NT2/D1 (cell line): Measurements from ENCODE around the gene MOB3B.

ENCODE experiments used
- DNase-seq: peaks from one replicate; pipeline ENCODE4 v3.0.0-alpha.2; 2011; ENCODE audit warnings: low read depth, low spot score
- H3K27me3 ChIP-seq: 2 replicates; pipeline ENCODE4 v1.6.0; 2011; ENCODE audit warnings: mild to moderate bottlenecking; ENCODE audit not compliant: insufficient read length, insufficient read depth
- H3K36me3 ChIP-seq: 2 replicates; pipeline ENCODE4 v1.6.1; 2011; ENCODE audit warnings: mild to moderate bottlenecking, low read length, mixed read lengths; ENCODE audit not compliant: insufficient read depth, insufficient read length
- H3K4me1 ChIP-seq: 2 replicates; pipeline ENCODE4 v1.5.1; 2011; ENCODE audit not compliant: insufficient read depth, insufficient read length
- H3K4me3 ChIP-seq: 2 replicates; pipeline ENCODE4 v1.5.1; 2011; ENCODE audit warnings: low read depth; ENCODE audit not compliant: insufficient read length
- H3K9ac ChIP-seq: 2 replicates; pipeline ENCODE4 v1.6.0; 2011; ENCODE audit warnings: low read depth; ENCODE audit not compliant: insufficient read length
- H3K9me3 ChIP-seq: 2 replicates; pipeline ENCODE4 v1.5.1; 2011; ENCODE audit warnings: mild to moderate bottlenecking, low read length; ENCODE audit not compliant: insufficient read depth
- SUZ12 ChIP-seq: IDR thresholded peaks from 2 replicates; pipeline ENCODE4 v1.6.1; 2011; ENCODE audit not compliant: insufficient read length, insufficient read depth; ENCODE audit errors: extremely low read depth
- YY1 ChIP-seq: IDR thresholded peaks from 2 replicates; pipeline ENCODE4 v1.6.1; 2011; ENCODE audit not compliant: insufficient read length, insufficient read depth
- ZNF274 ChIP-seq: IDR thresholded peaks from 2 replicates; pipeline ENCODE4 v1.6.1; 2011; ENCODE audit warnings: mild to moderate bottlenecking, low read depth, low read length

MOB3B gene

DNA sequence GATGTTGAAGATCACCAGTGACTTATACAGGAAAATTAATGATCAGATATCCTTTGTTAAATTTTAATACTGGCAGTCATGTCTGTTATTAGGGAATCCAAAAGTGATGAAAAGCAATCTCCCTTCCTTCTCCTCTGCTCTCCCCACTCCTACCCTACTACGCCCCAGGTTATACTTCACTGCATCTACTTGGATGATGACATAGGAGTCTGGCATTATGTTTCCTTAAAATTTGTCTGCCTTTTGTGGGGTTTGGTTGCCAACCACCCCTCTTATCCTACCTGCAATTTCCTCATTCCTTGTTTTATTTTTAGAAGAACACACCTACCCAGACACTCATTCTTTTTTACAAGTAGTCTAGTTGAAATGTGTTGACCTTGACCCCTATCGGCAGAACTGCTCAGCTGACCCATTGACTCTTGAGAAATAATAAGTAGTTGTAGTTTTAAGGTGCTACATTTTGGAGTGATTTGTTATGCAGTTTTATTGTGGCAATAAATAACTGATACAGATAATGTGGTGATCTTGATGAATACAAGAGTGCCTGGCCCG, 5.1 kb upstream of the MOB3B start:
- H3K4me1 ChIP-seq: peaks cover 3% of the 10 kb centered on the region
- TF ChIP-seq YY1 (no peak), SUZ12 (no peak), ZNF274 (no peak)
- no peaks in the 10 kb centered on the region for H3K27me3 ChIP-seq
- no peaks in the 10 kb centered on the region for H3K9me3 ChIP-seq
- no peak for DNase-seq
- H3K9ac ChIP-seq: no peak overlapping the region
- H3K36me3 ChIP-seq: no peaks in the 10 kb centered on the region
- H3K4me3 ChIP-seq: no peak overlapping the region

DNA sequence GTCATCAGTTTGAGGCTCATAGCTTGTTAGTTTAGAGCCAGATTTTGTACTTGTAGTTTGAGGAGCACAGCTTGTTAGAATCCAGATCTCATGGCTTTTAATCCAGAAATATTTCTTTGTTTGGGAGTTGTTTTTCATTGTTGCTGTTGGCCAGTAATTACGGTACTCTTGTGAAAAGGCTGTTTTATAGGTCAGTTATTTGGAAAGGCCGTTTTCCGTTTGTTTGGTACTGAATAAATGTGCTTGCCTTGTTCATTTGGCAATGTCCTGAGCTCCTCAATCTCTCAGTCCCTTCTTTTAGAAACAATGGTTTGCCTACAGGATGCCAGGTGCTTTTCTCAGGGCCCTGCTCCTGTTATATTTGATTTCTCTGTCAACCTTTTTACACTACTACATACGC, 4.5 kb upstream of the MOB3B start:
- DNase-seq: no peak
- Histone ChIP-seq H3K9me3 (no peaks in the 10 kb centered on the region), H3K27me3 (no peaks in the 10 kb centered on the region), H3K36me3 (no peaks in the 10 kb centered on the region), H3K4me3 (no peak overlapping the region), H3K4me1 (peaks cover 3% of the 10 kb centered on the region), H3K9ac (no peak overlapping the region)
- no peak for TF ChIP-seq SUZ12
- no peak for TF ChIP-seq ZNF274
- no peak for TF ChIP-seq YY1

DNA sequence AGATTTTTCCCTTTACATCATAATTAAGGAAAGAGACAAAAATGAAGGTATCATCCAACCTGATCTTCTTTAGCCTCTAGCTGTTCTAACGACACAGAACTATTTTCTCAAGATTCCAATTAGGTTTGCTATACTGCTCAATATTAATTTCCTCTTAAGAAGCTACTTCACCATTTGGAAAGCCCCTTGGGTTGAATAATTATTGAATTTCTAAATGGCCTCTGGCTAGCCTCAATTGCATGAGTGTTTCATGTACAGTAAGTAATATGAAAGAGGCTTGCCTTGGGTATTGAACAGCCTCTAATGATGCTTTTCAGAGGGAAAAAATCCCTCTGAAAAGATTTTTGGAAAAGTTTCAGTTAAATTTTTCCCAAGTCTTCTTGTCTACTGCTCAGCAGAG, 3.7 kb upstream of the MOB3B start:
- no peaks in the 10 kb centered on the region for H3K36me3 ChIP-seq
- no peaks in the 10 kb centered on the region for H3K9me3 ChIP-seq
- peaks cover 3% of the 10 kb centered on the region for H3K4me1 ChIP-seq
- TF ChIP-seq SUZ12 (no peak), ZNF274 (no peak), YY1 (no peak)
- DNase-seq: no peak
- no peak overlapping the region for H3K9ac ChIP-seq
- no peak overlapping the region for H3K4me3 ChIP-seq
- H3K27me3 ChIP-seq: no peaks in the 10 kb centered on the region

DNA sequence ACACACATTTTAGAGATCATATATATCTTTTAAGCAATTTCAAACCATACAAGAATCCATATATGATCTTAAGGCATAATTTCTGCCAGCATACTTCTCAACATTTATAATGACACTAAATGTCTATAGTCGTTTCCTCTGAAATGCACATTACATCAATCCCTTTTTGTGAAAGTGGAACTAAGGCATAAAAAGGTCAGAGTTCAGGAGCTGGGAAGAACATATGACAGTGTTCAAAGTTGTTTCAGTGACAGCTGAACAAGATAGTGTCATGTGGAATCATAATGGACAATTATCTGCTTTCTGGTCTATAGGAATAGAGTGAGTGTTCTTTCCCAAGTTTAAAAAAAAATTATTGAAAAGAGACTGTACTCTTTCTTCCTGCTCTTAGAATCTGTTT, 2.4 kb upstream of the MOB3B start:
- DNase-seq: no peak
- no peaks in the 10 kb centered on the region for H3K9me3 ChIP-seq
- peaks cover 9% of the 10 kb centered on the region for H3K27me3 ChIP-seq
- TF ChIP-seq ZNF274 (no peak), SUZ12 (no peak), YY1 (no peak)
- peaks cover 3% of the 10 kb centered on the region for H3K4me1 ChIP-seq
- H3K9ac ChIP-seq: no peak overlapping the region
- H3K4me3 ChIP-seq: no peak overlapping the region
- no peaks in the 10 kb centered on the region for H3K36me3 ChIP-seq

DNA sequence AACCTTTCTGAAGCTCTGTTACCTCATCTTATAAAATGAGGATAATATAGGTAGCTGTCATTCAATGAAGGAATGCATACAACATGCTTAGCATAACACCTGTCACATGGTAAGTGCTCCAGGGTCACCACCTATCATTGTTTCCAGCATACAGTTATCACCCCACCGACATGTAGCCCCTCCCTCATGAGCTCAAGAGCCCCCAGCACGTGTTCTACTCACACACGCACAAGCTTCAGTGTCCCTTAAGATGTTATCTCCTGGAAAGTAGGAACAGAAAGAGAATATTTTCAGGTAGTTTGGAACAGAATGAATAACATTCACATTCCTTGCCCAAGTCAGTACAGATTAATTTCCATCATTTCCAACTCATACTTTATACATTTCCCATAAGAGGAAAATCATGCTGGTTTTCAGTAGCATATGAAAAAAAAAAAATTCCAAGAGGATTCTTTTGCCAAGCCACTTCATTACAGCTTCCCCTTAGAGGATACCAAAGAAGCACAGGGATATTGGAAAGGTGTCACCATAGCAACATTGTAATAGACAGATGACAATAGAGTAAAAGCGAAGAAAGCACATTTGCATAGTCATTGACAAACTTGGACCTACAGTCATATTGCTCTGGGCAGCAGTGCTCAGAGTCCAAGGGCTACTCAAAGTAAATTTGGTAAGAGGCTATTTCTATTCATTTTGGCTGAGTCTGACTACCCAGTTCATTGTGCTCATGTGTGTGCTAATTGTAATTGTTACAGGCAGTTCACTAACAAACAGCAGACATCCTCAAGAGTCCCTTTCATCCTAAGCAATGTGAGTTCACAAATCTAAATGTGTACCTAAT, 1.5 kb upstream of the MOB3B start:
- no peaks in the 10 kb centered on the region for H3K9me3 ChIP-seq
- DNase-seq: no peak
- no peak overlapping the region for H3K4me3 ChIP-seq
- TF ChIP-seq YY1: no peak
- TF ChIP-seq ZNF274: no peak
- TF ChIP-seq SUZ12: no peak
- no peaks in the 10 kb centered on the region for H3K36me3 ChIP-seq
- H3K9ac ChIP-seq: no peak overlapping the region
- H3K27me3 ChIP-seq: peaks cover 9% of the 10 kb centered on the region
- peaks cover 3% of the 10 kb centered on the region for H3K4me1 ChIP-seq

DNA sequence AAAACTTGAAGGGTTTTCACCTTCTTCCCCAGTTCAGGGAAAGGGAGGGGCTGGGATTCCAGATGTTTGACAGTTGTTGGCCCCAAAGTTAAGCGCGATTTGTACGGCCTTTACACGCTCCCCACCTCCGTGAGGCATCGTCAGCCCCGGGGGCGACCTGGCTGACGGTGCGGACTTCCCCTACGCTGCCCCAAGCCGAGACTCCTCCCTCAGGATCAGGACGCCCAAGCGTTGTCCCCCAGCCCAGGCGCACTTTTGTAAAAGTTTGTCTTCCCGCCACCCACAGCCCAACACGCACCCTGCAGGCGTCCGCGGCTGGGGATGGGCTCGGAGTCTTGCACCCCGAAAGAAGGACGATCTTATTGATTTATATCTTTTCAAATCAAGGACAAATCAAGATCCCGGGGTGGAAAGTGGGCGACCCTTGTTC, 713 bp downstream of the MOB3B start:
- TF ChIP-seq ZNF274 (no peak), SUZ12 (no peak), YY1 (no peak)
- H3K4me3 ChIP-seq: peak overlapping the region; percentile 89
- no peaks in the 10 kb centered on the region for H3K9me3 ChIP-seq
- H3K36me3 ChIP-seq: no peaks in the 10 kb centered on the region
- H3K27me3 ChIP-seq: peaks cover 9% of the 10 kb centered on the region
- H3K4me1 ChIP-seq: no peaks in the 10 kb centered on the region
- H3K9ac ChIP-seq: peak overlapping the region; percentile 88
- peak; percentile 40 for DNase-seq

DNA sequence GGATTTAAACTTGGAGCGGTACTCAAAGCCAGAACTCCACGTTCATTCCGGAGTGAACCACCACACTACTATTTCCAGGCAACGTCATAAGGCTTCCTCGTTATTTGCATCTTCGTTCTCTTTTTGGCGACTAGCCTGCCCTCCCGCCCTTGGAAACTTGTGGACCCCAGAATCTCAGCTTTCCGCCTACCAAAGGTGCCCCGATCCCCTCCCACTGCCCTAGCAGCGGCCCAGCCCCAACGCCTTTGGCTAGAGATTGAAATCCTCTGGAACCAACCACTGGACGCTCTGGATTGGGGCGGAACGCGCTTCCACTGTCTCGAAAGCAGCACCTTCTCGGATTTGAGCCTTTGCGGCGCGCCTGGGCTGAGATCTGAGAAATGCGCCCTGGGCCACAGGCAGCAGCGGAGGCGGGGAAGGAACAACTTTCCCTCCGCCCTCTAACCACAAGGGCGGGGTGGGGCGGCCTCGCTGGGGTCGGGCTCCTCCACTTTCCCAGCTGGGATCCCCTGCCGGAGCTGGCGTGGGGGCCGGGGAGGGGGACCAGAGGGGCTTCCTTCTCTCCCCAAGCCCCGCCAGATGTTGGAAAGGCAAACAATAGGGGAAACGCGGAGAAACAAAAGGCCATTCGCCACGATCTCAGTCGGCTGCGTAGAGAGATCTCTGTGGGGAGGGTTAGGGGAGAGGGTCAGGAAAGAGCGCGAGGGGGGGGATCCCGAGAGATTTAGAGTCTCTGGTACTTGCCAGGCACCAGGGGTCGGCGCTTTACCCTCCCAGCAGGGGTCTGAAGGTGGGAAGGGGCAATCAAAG, 1.3 kb downstream of the MOB3B start:
- peak overlapping the region; percentile 89 for H3K4me3 ChIP-seq
- no peaks in the 10 kb centered on the region for H3K9me3 ChIP-seq
- TF ChIP-seq ZNF274 (no peak), YY1 (no peak), SUZ12 (no peak)
- H3K27me3 ChIP-seq: peaks cover 9% of the 10 kb centered on the region
- no peaks in the 10 kb centered on the region for H3K36me3 ChIP-seq
- DNase-seq: peak; percentile 76
- no peaks in the 10 kb centered on the region for H3K4me1 ChIP-seq
- H3K9ac ChIP-seq: peak overlapping the region; percentile 88
